ENCODE data around the gene SEPTIN8. TPM values are rescaled to one million over a fixed set of nuclear protein-coding genes. Genes with fewer than 3 reads are reported as not detected.

The SEPTIN8 gene
- total and polyA plus RNA-seq, 2 donors (not counting 3 experiments of a cell fraction or from before 2014, with no cell fraction given), result 56.6 to 82.1 TPM

DNA sequence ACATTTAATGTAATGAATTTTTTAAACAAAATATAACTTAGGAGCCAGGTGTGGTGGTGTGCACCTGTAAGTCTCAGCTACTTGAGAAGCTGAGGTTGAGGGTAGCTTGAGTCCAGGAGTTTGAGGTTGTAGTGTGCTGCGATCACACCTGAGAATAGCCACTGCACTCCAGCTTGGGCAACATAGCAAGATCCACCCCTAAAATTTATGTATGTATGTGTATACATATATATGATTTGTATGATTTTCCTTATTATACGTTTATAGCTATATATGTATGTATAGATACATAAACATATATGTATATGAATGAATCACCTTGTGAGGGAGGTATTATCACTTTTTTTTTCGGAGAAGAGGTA, 30.5 kb downstream of the SEPTIN8 start:
- no peak for DNase-seq (ENCODE audit: low read depth, low spot score)
- no peaks in the 10 kb centered on the region for H3K79me2 ChIP-seq (ENCODE audit: control insufficient read depth, insufficient read depth, low read length)
- ChIA-PET POLR2A (no interaction called here), CTCF (interaction anchor here (1.1 to 5.5 kb wide), 7 partner anchors 9 to 220 kb away, joined by 5 to 48 read pairs (median 6); partner anchors contain the start of gene KIF3A)
- H3K4me3 ChIP-seq (replicated peaks in 1 of 3; ENCODE audit: insufficient read depth in 1 of 3, low read depth in 1 of 3, low read length in 3 of 3), result peak overlapping the region in 1 of 3 experiments; percentile 32
- H3K9ac ChIP-seq (replicated peaks; ENCODE audit: extremely low read depth, insufficient read depth, low read length), result no peak overlapping the region
- FAIRE-seq, result no peak
- H2AFZ ChIP-seq (ENCODE audit: low read depth, low read length), result peak overlapping the region; percentile 84
- H4K20me1 ChIP-seq (replicated peaks; ENCODE audit: control insufficient read depth, extremely low read depth, insufficient read depth, low read length), result no peaks in the 10 kb centered on the region
- H3K9me3 ChIP-seq (replicated peaks; ENCODE audit: control insufficient read depth, insufficient read depth, low read length), result no peaks in the 10 kb centered on the region
- BruUV-seq (replicated peaks), result no TSS peak
- dilution Hi-C loops (cut with MboI; ENCODE audit: extremely low pct_ligation_motif_present, low sequenced_read_pairs) (no loop called here), intact Hi-C loops (cut with micrococcal nuclease) (loop anchor here (5.0 kb wide), 1 partner anchor 136 kb away; no protein-coding TSS in a partner anchor)
- TF ChIP-seq EZH2 (IDR thresholded peaks at IDR 0.05; ENCODE audit: borderline replicate concordance, low read depth, low read length, severe bottlenecking), result no peak
- no peak for TF ChIP-seq MYC (IDR thresholded peaks at IDR 0.05; ENCODE audit: low read depth, low read length)
- TF ChIP-seq JUN (IDR thresholded peaks at IDR 0.05; ENCODE audit: borderline replicate concordance, insufficient read depth, insufficient read length, low read depth), result no peak
- no peak for TF ChIP-seq POLR2A (IDR thresholded peaks at IDR 0.05; ENCODE audit: low read depth, low read length)
- TF ChIP-seq FOS (IDR thresholded peaks at IDR 0.05; ENCODE audit: borderline replicate concordance, insufficient read depth, low read length), result no peak
- TF ChIP-seq POLR2AphosphoS5 (IDR thresholded peaks at IDR 0.05; ENCODE audit: insufficient read depth, low read depth, low read length), result no peak
- no peak for TF ChIP-seq GATA2 (IDR thresholded peaks at IDR 0.05; ENCODE audit: insufficient read depth, insufficient read length, low read depth, low read length)
- TF ChIP-seq, protein P1, sequence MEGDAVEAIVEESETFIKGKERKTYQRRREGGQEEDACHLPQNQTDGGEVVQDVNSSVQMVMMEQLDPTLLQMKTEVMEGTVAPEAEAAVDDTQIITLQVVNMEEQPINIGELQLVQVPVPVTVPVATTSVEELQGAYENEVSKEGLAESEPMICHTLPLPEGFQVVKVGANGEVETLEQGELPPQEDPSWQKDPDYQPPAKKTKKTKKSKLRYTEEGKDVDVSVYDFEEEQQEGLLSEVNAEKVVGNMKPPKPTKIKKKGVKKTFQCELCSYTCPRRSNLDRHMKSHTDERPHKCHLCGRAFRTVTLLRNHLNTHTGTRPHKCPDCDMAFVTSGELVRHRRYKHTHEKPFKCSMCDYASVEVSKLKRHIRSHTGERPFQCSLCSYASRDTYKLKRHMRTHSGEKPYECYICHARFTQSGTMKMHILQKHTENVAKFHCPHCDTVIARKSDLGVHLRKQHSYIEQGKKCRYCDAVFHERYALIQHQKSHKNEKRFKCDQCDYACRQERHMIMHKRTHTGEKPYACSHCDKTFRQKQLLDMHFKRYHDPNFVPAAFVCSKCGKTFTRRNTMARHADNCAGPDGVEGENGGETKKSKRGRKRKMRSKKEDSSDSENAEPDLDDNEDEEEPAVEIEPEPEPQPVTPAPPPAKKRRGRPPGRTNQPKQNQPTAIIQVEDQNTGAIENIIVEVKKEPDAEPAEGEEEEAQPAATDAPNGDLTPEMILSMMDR (IDR thresholded peaks at IDR 0.05; ENCODE audit: extremely low read depth in 1 of 2, insufficient read depth in 1 of 2, low read depth in 1 of 2, low read length in 2 of 2), result no peak
- TF ChIP-seq, protein P2, sequence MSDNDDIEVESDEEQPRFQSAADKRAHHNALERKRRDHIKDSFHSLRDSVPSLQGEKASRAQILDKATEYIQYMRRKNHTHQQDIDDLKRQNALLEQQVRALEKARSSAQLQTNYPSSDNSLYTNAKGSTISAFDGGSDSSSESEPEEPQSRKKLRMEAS (IDR thresholded peaks at IDR 0.05; ENCODE audit: insufficient read depth, insufficient read length), result no peak
- peaks cover 2 to 7% of the 10 kb centered on the region in 2 experiments for H3K27me3 ChIP-seq (ENCODE audit: control insufficient read depth in 2 of 2, insufficient read depth in 2 of 2, low read length in 2 of 2)
- H3K36me3 ChIP-seq (ENCODE audit: control insufficient read depth in 2 of 2, extremely low read depth in 1 of 2, insufficient read depth in 2 of 2, low read length in 2 of 2), result no peaks in the 10 kb centered on the region
- H3K4me1 ChIP-seq (ENCODE audit: control insufficient read depth, extremely low read depth, insufficient read depth, low read length), result peaks cover 5% of the 10 kb centered on the region
- H3K27ac ChIP-seq (ENCODE audit: insufficient read depth, low read depth, low read length), result no peak overlapping the region
- H3K4me2 ChIP-seq (ENCODE audit: insufficient read depth, low read length), result peak overlapping the region; percentile 63
- no peaks in the 10 kb centered on the region for H3K9me1 ChIP-seq (replicated peaks; ENCODE audit: control insufficient read depth, extremely low read depth, insufficient read depth, low read length)

All from endothelial cell of umbilical vein (primary cell).